Epithelial cell of esophagus (primary cell): ENCODE measurements around the gene UBE2J1.
A peak's percentile ranks its signal among the peaks of the same experiment; 100 is the strongest.
"Not testable (repeated sequence)": the region's sequence is repeated elsewhere in the genome, so short reads cannot be mapped to it uniquely, and the experiment has no call there.

Experiments used
- DNase-seq: peaks from one replicate; pipeline ENCODE4 v3.0.0; 2010; ENCODE audit warnings: low read depth
- H3K4me3 ChIP-seq: 2 replicates; pipeline ENCODE4 v1.5.1; 2011; ENCODE audit warnings: mild to moderate bottlenecking, low read length, control low read depth
- CTCF ChIP-seq: IDR thresholded peaks from 2 replicates; pipeline ENCODE4 v1.5.1; 2011; ENCODE audit warnings: low read depth, mild to moderate bottlenecking, low read length, control low read depth, inconsistent platforms; ENCODE audit not compliant: insufficient read depth; ENCODE audit errors: missing control alignments

Gene UBE2J1

GRCh38 chr6:89301586-89302194 lies 50.8 kb downstream of the UBE2J1 start:
- DNase-seq: no peak
- no peak for TF ChIP-seq CTCF
- no peak overlapping the region for H3K4me3 ChIP-seq

GRCh38 chr6:89299466-89299850 lies 53.1 kb downstream of the UBE2J1 start:
- no peak overlapping the region for H3K4me3 ChIP-seq
- peak; percentile 23 for TF ChIP-seq CTCF
- no peak for DNase-seq

- no peak overlapping the region for H3K4me3 ChIP-seq
- TF ChIP-seq CTCF: no peak
- DNase-seq: peak; percentile 58
Measured at GRCh38 chr6:89298680-89299465, 53.6 kb downstream of the UBE2J1 start.

- H3K4me3 ChIP-seq: peak overlapping the region; percentile 10
- TF ChIP-seq CTCF: no peak
- peak; percentile 98 for DNase-seq
Measured at GRCh38 chr6:89297695-89298351, 54.7 kb downstream of the UBE2J1 start.

- H3K4me3 ChIP-seq: no peak overlapping the region
- DNase-seq: no peak
- TF ChIP-seq CTCF: no peak
Measured at GRCh38 chr6:89295981-89296380, 56.5 kb downstream of the UBE2J1 start.

- not testable (repeated sequence) for H3K4me3 ChIP-seq, DNase-seq
Measured at GRCh38 chr6:89295116-89295515, 57.4 kb downstream of the UBE2J1 start.

- H3K4me3 ChIP-seq: no peak overlapping the region
- DNase-seq: no peak
- no peak for TF ChIP-seq CTCF
Measured at GRCh38 chr6:89291256-89291819, 61.2 kb downstream of the UBE2J1 start.
